ENCODE data around the gene CNTN5.

CNTN5 gene

GRCh38 chr11:99418927-99419720 lies 398.4 kb downstream of the CNTN5 start:
- DNase-seq: no peak

DNA sequence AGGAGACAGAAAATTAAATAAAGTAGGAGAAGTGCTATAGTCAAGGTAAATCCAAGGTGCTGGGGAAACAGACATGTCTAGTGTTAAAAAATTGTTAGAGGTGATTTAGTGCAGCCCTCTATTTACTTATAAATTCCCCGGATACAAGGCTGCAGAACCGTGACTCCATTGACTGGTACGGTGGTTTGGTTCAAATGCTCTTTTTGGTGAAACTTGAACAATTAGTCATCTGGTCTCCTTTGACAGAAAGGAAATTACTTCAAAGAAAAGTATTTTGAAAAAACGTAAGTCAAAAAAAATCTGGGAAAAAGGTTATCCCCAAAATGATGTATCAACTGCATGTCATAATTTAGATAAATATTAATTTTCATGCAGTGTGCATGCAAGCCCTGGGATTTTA lies 399.2 kb downstream of the CNTN5 start:
- DNase-seq: no peak

DNA sequence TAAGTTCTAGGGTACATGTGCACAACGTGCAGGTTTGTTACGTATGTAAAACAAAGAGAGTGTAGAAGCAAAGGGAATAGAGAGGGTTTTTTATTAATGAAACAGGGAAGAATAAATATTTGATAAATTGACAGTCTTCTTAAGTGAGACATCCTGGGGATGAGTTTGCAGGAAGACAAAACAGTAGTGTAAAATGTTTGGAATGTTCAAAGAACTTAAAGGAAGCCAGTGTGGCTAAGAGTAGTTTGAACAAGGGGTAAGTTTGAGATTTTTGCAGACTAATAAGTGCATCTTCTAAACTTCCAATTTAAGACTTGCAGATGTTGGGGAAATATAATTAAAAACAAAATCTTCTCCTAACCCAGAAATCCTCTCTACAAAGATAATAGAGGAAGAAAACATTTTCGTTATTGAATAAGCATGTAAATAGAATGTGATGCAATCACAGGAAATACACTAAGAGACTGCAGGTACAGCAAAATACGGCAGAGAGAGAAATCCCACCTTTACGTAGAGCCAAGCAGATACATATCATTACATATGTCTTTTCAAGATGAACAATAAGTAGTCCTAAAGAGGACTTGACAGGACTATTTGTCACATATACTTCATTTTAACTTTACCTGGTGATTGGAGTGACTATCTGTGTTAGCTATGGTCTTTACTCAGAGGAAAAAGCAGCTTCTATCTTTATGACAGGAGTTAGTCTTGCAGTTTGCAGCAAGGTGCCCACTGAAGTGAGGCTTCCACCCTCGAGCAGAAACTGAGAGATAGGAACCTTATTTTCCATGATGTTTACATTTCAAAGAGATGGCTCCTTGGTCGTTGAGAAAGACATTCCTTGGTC lies 402.1 kb downstream of the CNTN5 start:
- no peak for DNase-seq

DNA sequence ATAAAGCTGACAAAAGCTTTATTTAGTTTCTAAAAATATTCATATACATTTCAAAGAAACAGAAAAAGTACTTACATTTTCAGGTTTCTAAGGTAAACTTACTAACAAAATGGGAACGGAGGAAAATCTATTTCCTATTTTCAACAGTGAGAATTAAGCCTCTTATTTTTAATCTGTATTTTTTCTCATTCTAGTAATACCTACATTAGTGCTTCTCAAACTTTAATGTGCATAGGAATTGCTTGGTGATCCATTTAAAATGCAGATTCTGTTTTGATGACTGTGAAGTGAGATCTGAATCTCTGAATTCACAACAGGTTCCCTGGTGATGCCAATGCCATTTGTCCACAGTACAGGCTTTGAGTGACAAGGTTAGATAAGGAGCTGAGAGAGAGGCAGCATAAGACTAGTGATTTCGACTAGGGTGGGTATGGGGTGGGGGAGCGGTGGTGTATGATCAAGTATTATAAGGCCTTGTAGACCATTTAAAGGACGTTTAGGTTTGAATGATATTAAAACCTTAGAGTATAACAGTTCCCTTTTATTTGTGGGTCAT lies 402.8 kb downstream of the CNTN5 start:
- no peak for DNase-seq

- DNase-seq: no peak
Measured at GRCh38 chr11:99424313-99425084, 403.8 kb downstream of the CNTN5 start.

- no peak for DNase-seq
Measured at GRCh38 chr11:99425596-99425995, 404.8 kb downstream of the CNTN5 start.

DNA sequence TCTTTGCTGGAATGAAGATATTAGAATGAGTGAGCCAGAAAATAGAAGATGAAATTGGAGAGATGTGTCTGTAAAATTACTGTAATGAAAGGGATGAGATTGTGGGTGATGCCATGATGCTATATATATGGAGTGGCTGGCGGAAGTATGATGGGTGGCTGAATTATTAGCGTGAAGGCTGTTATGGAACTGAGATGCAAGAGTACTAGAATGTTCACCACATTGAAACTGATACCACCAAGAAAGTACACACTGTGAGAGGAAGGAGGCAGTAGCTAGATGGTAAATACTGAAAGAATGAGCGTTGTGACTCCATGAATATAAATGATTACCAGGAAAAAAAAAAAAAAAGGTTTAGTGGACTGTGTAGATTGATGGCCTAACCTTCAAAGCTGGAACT lies 411.9 kb downstream of the CNTN5 start:
- DNase-seq: no peak

DNA sequence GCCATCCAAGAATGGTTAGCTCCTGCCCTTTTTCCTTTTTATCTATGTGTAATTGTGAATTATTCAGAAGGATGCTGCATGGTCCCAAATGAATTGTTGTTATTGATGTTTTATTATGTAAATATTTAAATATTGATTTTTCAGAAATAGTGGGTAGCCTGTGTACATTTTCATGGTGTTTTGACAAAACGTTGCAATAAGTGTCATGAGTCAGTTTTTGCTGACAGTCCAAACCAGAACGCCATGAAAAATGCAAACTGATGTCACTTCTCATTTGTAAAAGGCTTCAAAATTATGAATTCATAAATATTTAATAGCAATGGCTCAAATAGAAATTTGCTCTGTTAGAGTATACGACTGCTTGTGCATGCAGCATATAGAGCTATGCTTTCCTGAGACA lies 422.5 kb downstream of the CNTN5 start:
- no peak for DNase-seq

DNA sequence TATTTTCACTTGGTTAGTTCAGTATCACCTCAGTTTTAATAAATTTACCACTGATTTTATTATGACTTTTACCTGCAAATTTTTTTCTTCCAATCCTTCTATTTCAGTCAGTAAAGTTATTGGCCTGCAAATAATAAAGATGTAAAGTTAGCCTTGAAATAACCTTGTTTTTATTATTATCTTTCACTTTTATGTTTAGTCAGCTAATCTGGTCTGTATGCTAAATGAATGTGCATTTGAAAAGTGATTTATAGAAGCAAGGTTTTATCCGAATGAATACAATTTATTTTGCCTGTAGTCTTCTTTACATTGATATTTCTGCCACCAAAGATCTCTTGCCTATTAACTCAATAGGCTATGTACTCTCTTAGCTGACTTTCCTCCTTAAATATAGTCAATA lies 425.7 kb downstream of the CNTN5 start:
- no peak for DNase-seq

DNA sequence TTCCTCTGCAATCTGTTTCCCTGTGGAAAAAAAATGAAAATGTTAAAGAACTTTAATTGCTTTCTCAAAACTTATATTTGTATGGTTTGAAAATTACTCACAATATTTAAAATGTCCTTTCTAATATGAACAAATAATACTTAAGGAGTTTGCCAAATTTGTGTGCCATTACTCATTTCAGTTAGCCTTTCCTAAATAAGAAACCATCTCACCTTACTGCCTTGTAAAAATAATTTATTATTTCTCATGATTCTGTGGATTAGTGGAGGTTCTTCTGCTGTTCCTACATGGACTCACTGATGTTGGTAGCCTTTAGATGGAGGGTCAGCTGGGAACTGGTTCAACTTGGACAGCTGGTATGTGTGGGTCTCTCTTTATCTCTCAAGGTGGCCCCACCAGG lies 428.6 kb downstream of the CNTN5 start:
- DNase-seq: no peak

- no peak for DNase-seq
Measured at GRCh38 chr11:99452075-99452474, 431.3 kb downstream of the CNTN5 start.

DNA sequence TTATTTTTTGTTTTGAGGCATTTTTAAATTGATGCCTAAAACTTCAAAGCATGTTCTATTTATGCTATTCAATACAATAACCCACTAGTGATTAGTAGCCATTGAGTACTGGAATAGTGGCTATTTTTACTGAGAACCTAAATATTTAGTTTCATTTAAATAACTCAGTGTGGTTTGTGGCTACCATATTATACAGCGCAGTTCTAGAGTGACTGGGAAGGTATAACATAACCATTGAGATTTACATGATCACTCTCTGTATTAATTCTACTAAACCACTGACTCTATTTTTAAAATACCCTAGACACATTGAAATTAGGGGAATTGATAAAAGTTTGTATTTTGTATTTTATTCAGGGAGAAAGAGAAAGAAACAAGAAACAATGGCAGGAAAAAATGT lies 441.2 kb downstream of the CNTN5 start:
- no peak for DNase-seq

DNA sequence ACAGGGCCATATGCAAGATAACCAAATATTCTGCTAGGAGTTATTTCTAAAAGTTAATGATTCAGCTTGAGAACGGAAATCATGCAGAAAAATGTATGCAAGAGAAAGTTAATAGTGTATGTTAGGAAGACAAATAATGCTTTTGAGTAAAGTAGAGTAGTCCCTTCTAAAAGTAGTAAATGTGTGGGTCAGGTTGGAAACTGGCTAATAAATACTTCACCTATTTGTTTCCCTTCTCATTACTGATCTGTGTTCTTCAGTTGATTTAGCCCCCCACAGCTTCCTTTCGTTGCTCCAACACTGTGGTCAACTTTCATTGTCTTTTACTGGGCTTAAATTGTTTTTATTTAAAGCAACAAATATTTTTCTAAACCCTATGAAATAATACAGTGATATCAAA lies 444.2 kb downstream of the CNTN5 start:
- no peak for DNase-seq

- no peak for DNase-seq
Measured at GRCh38 chr11:99489581-99489980, 468.8 kb downstream of the CNTN5 start.

GRCh38 chr11:99494065-99494464 lies 473.3 kb downstream of the CNTN5 start:
- no peak for DNase-seq

DNA sequence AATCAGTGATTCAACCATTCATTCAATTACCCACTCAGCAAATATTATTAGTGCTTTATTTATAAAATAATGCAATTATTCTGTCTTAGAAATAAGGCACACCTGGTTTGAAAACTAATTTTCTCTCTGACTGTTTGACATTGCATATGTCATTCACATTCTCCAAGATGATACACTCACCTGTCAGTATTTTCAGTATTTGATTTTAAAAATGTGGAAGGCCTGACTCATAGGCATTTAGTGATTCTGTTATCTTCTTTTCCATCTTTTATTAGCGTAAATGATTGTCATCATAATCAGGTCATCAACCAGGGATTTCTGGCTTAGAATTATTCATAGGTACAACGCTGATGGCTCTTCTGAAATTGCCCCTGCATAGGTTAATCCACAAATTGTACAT lies 480.9 kb downstream of the CNTN5 start:
- no peak for DNase-seq

- no peak for DNase-seq
Measured at GRCh38 chr11:99505316-99505715, 484.6 kb downstream of the CNTN5 start.

GRCh38 chr11:99505831-99506230 lies 485.1 kb downstream of the CNTN5 start:
- no peak for DNase-seq

GRCh38 chr11:99509863-99510262 lies 489.1 kb downstream of the CNTN5 start:
- no peak for DNase-seq

DNA sequence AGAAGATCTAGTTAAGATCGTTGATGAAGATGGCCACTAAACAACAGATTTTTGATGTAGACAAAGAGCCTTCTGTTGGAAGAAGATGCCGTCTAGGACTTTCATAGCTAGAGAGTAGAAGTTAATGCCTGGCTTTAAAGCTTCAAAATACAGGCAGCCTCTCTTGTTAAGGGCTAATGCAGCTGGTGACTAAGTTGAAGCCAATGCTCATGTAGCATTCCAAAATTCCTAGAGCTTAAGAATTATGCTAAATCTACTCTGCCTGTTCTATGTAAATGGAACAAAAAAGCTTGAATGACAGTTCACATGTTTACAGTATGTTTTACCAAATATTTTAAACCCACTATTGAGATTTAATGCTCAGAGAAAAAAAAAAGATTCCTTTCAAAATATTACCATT lies 492.6 kb downstream of the CNTN5 start:
- DNase-seq: no peak

DNA sequence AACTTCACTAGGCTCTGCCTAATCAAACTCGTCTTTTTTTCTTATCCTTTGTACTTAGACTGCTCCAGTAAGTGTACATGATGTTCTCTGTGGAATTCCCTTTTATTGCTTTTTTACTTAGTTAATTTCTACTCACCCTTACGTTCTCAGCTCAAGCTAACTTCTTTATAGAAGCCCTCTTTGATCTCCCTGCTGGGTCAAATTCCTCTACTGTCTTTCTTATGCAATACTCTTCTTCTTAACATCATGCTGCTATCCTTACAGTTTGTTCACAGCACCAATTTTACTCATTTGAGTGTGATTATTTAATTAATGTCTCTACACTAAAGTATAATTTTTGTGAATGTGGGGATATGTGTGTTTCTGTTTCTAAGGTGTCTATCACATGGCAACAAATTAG lies 498.3 kb downstream of the CNTN5 start:
- no peak for DNase-seq

DNA sequence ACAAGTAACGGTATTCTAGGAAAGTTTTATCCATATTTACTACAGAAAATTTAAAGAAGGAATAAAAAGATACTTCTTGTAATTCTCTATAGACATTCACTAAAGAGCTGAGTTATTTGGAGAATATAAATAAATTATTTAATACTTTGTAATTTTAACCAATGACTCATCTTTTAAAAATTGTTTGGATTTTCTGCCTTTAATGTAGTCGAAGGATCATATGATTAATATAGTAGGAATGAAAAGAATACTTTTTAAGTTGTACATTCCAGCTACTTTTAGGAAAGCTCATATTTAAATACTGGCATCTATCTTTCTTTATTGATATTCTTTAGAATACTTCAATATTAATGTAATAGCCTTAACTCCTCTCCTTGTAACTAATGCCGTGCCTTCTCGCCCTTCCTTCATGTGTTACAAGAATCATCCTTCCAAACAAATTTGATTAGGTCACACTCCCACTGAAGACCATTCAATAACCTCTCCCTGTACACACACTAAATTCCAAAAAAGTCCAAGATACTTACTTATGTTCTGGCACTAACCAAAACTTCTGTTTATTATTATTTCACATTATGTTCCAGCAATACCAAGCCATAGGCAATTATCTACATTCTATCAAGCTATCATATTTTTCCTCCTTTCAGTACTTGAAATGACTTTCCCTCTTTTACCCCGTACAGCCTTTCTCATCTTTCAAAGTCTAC lies 501.9 kb downstream of the CNTN5 start:
- no peak for DNase-seq

DNA sequence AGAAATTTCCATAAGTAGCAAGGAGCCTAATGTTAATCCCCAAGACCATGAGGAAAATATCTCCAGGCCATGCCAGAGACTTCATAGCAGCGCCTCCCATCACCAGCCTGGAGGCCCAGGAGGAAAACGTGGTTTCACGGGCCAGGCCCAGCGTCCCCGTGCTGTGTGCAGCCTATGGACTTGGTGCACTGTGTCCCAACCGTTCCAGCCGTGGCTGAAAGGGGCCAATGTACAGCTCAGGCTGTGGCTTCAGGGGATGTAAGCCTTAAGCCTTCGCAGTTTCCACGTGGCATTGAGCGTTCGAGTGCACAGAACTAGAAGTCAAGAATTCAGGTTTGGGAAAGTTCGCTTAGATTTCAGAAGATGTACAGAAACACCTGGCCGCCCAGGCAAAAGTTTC lies 510.7 kb downstream of the CNTN5 start:
- DNase-seq: no peak

All from NCI-H2227 treated with DMSO at 0.1 percent for 48 hours (cell line).